GM23338 (cell line): ENCODE data around the gene OR5A1. TPM values are rescaled to one million over a fixed set of nuclear protein-coding genes. Genes with fewer than 3 reads are reported as not detected.

Experiments used
- ATAC-seq: fragments of 200-7000 bp; cut with Tn5 transposase; 3 replicates; pipeline ENCODE4 v1.9.1; 2020
- DNase-seq: peaks from one replicate; pipeline ENCODE4 v3.0.0-alpha.2; 2015; ENCODE audit warnings: low spot score
- H2AFZ ChIP-seq: fragments of 200-600 bp; sonication (generic); 2 replicates; pipeline ENCODE4 v1.8.0; 2016; ENCODE audit warnings: antibody characterized with exemption, mild to moderate bottlenecking, moderate library complexity
- H3F3A ChIP-seq: fragments of 200-600 bp; sonication (generic); replicated peaks from 2 replicates; pipeline ENCODE4 v1.8.0; 2017; ENCODE audit warnings: antibody characterized with exemption, mixed run types, low read depth
- H3K27ac ChIP-seq: fragments of 200-600 bp; sonication (generic); 2 replicates; pipeline ENCODE4 v1.6.1; 2016; ENCODE audit warnings: low read depth
- H3K27me3 ChIP-seq: fragments of 200-600 bp; sonication (generic); 2 replicates; pipeline ENCODE4 v1.8.0; 2016; ENCODE audit warnings: mild to moderate bottlenecking, mixed run types, moderate library complexity; ENCODE audit not compliant: insufficient read depth
- H3K36me3 ChIP-seq: fragments of 200-600 bp; sonication (generic); 2 replicates; pipeline ENCODE4 v1.8.0; 2016; ENCODE audit warnings: mild to moderate bottlenecking; ENCODE audit not compliant: insufficient read depth
- H3K4me1 ChIP-seq: fragments of 200-600 bp; sonication (generic); 2 replicates; pipeline ENCODE4 v1.8.0; 2016; ENCODE audit warnings: mild to moderate bottlenecking, moderate library complexity; ENCODE audit not compliant: insufficient read depth
- H3K4me2 ChIP-seq: fragments of 200-600 bp; sonication (generic); 2 replicates; pipeline ENCODE4 v1.7.1; 2017; ENCODE audit warnings: mixed run types
- H3K4me3 ChIP-seq: fragments of 200-600 bp; sonication (generic); 2 replicates; pipeline ENCODE4 v1.6.1; 2016; ENCODE audit warnings: mixed run types
- H3K79me2 ChIP-seq: fragments of 200-600 bp; sonication (generic); replicated peaks from 2 replicates; pipeline ENCODE4 v1.8.0; 2017; ENCODE audit warnings: mild to moderate bottlenecking; ENCODE audit not compliant: insufficient read depth
- H3K9me2 ChIP-seq: fragments of 200-600 bp; sonication (generic); 2 replicates; pipeline ENCODE4 v1.8.0; 2017; ENCODE audit not compliant: insufficient read depth
- H4K20me1 ChIP-seq: fragments of 200-600 bp; sonication (generic); replicated peaks from 2 replicates; pipeline ENCODE4 v1.8.0; 2017; ENCODE audit warnings: mild to moderate bottlenecking; ENCODE audit not compliant: insufficient read depth
- H3K27ac Mint-ChIP-seq: 2 replicates; pipeline ENCODE4 v1.8.0; 2020; ENCODE audit warnings: inconsistent platforms, mild to moderate bottlenecking, moderate library complexity, mixed read lengths
- H3K27me3 Mint-ChIP-seq: 3 replicates; pipeline ENCODE4 v1.8.0; 2022; ENCODE audit warnings: low read depth, mild to moderate bottlenecking, moderate library complexity, mixed read lengths, inconsistent platforms; ENCODE audit not compliant: insufficient read depth, poor library complexity
- H3K36me3 Mint-ChIP-seq: 3 replicates; pipeline ENCODE4 v1.8.0; 2021; ENCODE audit warnings: low read depth, mild to moderate bottlenecking, inconsistent platforms, moderate library complexity, mixed read lengths
- H3K4me1 Mint-ChIP-seq: 3 replicates; pipeline ENCODE4 v1.8.0; 2020; ENCODE audit warnings: mild to moderate bottlenecking, inconsistent platforms, mixed read lengths
- H3K4me3 Mint-ChIP-seq: 3 replicates; pipeline ENCODE4 v1.8.0; 2021; ENCODE audit warnings: moderate library complexity, mild to moderate bottlenecking, inconsistent platforms, mixed read lengths
- H3K9me3 Mint-ChIP-seq: 3 replicates; pipeline ENCODE4 v1.8.0; 2020; ENCODE audit warnings: moderate library complexity, mild to moderate bottlenecking, inconsistent platforms, mixed read lengths
- CREB1 ChIP-seq: fragments of 250-450 bp; sonication (Bioruptor Pico); IDR thresholded peaks from 2 replicates; pipeline ENCODE4 v1.5.0; 2020; ENCODE audit warnings: low read depth, mild to moderate bottlenecking, moderate library complexity
- CTCF ChIP-seq, 2 experiments: fragments of 200-600 bp in 1 of 2; sonication (generic) in 1 of 2; conservative IDR thresholded peaks; 2 replicates each; pipeline versions ENCODE4 v1.5.1 to v1.6.1; 2016 to 2017; ENCODE audit warnings: antibody characterized with exemption in 2 of 2, low read depth in 2 of 2, mild to moderate bottlenecking in 2 of 2, moderate library complexity in 1 of 2
- ETS1 ChIP-seq: IDR thresholded peaks from 2 replicates; pipeline ENCODE4 v1.6.1; 2016; ENCODE audit warnings: antibody characterized with exemption
- EZH2phosphoT487 ChIP-seq: fragments of 200-600 bp; sonication (generic); IDR thresholded peaks from one replicate; pipeline ENCODE4 v1.8.1; 2018; ENCODE audit warnings: antibody characterized with exemption; ENCODE audit not compliant: unreplicated experiment
- STAT1 ChIP-seq: IDR thresholded peaks from one replicate; pipeline ENCODE4 v1.6.1; 2016; ENCODE audit warnings: antibody characterized with exemption; ENCODE audit not compliant: unreplicated experiment
- ZNF114 ChIP-seq: fragments of 250-450 bp; sonication (Bioruptor Pico); IDR thresholded peaks from 2 replicates; pipeline ENCODE4 v1.5.0; 2020; ENCODE audit warnings: mild to moderate bottlenecking, moderate library complexity
- polyA plus RNA-seq: library from polyadenylated mRNA; unstranded; fragments of >200 nt; fragmentation: Nextera tagmentation; extraction: Ambion mirVana; gene quantifications from 2 replicates; pipeline ENCODE4 v1.2.1, GENCODE V29; 2016
- total RNA-seq: library from RNA; depleted of rRNA; stranded (reverse); fragments of >200 nt; shearing (Covaris generic); gene quantifications from 2 replicates; pipeline ENCODE4 v1.2.3, GENCODE V29; 2014
- TF ChIP-seq, protein P1 (sequence below): fragments of 250-450 bp; sonication (Bioruptor Pico); IDR thresholded peaks from 2 replicates; pipeline ENCODE4 v1.5.0; 2020; ENCODE audit warnings: mild to moderate bottlenecking, moderate library complexity

Gene OR5A1
- total and polyA plus RNA-seq, 2 experiments from 2014 or later, result 0.03 TPM; not detected in 1

DNA sequence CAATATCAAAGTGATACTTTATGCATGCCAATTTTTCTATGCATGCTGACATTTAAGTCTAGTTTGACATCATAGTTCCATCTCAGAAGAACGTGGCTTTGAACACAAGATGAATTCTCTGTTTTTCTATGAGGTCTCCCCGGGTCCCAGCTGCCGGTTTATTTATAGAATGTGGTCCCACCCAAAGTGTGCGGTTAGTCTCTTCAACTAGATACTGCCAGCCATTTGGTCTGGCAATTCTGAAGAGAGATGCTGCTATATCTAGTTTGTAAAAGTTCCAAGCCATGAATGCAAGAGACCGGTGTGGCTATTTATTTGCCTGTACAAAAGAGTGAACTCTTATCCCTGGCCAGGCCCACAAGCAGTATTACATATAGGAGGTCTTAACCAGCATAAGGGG is 19.2 kb upstream of the OR5A1 start:
- ATAC-seq, result no peak
- Mint-ChIP-seq H3K9me3 (peaks cover 9% of the 10 kb centered on the region), H3K27ac (no peak overlapping the region), H3K36me3 (no peaks in the 10 kb centered on the region; the same call in 2 of the 3 replicates), H3K4me1 (no peaks in the 10 kb centered on the region), H3K27me3 (no peaks in the 10 kb centered on the region), H3K4me3 (no peak overlapping the region)
- no peak overlapping the region for H3K27ac ChIP-seq
- no peak for TF ChIP-seq CTCF (conservative IDR thresholded peaks at IDR 0.05; ENCODE audit: low read depth in 2 of 2)
- TF ChIP-seq CREB1 (CRISPR knock-in tag), result no peak
- no peak for TF ChIP-seq ETS1
- TF ChIP-seq EZH2phosphoT487, result no peak
- TF ChIP-seq, protein P1, sequence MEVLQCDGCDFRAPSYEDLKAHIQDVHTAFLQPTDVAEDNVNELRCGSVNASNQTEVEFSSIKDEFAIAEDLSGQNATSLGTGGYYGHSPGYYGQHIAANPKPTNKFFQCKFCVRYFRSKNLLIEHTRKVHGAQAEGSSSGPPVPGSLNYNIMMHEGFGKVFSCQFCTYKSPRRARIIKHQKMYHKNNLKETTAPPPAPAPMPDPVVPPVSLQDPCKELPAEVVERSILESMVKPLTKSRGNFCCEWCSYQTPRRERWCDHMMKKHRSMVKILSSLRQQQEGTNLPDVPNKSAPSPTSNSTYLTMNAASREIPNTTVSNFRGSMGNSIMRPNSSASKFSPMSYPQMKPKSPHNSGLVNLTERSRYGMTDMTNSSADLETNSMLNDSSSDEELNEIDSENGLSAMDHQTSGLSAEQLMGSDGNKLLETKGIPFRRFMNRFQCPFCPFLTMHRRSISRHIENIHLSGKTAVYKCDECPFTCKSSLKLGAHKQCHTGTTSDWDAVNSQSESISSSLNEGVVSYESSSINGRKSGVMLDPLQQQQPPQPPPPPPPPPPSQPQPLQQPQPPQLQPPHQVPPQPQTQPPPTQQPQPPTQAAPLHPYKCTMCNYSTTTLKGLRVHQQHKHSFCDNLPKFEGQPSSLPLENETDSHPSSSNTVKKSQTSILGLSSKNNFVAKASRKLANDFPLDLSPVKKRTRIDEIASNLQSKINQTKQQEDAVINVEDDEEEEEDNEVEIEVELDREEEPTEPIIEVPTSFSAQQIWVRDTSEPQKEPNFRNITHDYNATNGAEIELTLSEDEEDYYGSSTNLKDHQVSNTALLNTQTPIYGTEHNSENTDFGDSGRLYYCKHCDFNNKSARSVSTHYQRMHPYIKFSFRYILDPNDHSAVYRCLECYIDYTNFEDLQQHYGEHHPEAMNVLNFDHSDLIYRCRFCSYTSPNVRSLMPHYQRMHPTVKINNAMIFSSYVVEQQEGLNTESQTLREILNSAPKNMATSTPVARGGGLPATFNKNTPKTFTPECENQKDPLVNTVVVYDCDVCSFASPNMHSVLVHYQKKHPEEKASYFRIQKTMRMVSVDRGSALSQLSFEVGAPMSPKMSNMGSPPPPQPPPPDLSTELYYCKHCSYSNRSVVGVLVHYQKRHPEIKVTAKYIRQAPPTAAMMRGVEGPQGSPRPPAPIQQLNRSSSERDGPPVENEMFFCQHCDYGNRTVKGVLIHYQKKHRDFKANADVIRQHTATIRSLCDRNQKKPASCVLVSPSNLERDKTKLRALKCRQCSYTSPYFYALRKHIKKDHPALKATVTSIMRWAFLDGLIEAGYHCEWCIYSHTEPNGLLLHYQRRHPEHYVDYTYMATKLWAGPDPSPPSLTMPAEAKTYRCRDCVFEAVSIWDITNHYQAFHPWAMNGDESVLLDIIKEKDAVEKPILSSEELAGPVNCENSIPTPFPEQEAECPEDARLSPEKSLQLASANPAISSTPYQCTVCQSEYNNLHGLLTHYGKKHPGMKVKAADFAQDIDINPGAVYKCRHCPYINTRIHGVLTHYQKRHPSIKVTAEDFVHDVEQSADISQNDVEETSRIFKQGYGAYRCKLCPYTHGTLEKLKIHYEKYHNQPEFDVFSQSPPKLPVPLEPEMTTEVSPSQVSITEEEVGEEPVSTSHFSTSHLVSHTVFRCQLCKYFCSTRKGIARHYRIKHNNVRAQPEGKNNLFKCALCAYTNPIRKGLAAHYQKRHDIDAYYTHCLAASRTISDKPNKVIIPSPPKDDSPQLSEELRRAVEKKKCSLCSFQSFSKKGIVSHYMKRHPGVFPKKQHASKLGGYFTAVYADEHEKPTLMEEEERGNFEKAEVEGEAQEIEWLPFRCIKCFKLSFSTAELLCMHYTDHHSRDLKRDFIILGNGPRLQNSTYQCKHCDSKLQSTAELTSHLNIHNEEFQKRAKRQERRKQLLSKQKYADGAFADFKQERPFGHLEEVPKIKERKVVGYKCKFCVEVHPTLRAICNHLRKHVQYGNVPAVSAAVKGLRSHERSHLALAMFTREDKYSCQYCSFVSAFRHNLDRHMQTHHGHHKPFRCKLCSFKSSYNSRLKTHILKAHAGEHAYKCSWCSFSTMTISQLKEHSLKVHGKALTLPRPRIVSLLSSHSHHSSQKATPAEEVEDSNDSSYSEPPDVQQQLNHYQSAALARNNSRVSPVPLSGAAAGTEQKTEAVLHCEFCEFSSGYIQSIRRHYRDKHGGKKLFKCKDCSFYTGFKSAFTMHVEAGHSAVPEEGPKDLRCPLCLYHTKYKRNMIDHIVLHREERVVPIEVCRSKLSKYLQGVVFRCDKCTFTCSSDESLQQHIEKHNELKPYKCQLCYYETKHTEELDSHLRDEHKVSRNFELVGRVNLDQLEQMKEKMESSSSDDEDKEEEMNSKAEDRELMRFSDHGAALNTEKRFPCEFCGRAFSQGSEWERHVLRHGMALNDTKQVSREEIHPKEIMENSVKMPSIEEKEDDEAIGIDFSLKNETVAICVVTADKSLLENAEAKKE, result no peak
- TF ChIP-seq STAT1, result no peak
- TF ChIP-seq ZNF114 (CRISPR knock-in tag), result no peak
- H3K9me2 ChIP-seq, result peaks cover 16% of the 10 kb centered on the region
- no peak overlapping the region for H2AFZ ChIP-seq
- no peak for DNase-seq
- H3K36me3 ChIP-seq, result no peaks in the 10 kb centered on the region
- H3K79me2 ChIP-seq, result no peaks in the 10 kb centered on the region
- H3K4me3 ChIP-seq, result no peak overlapping the region
- no peaks in the 10 kb centered on the region for H3K4me1 ChIP-seq
- H3K27me3 ChIP-seq, result no peaks in the 10 kb centered on the region
- H3F3A ChIP-seq, result no peaks in the 10 kb centered on the region
- no peaks in the 10 kb centered on the region for H4K20me1 ChIP-seq
- no peak overlapping the region for H3K4me2 ChIP-seq
